H1 (cell line): ENCODE measurements around the gene PXDN.

Experiments
- EGR1 ChIP-seq: IDR thresholded peaks from 2 replicates; pipeline ENCODE4 v1.6.1; 2011; ENCODE audit warnings: low read depth, low read length, borderline replicate concordance
- EP300 ChIP-seq, 2 experiments: IDR thresholded peaks; 1 replicate in 1 of 2; 2 replicates in 1 of 2; pipeline ENCODE4 v1.6.1; 2011 to 2012; ENCODE audit warnings: low read depth in 2 of 2, low read length in 2 of 2, mild to moderate bottlenecking in 2 of 2, borderline replicate concordance in 1 of 2, inconsistent platforms in 1 of 2, moderate library complexity in 1 of 2
- EZH2 ChIP-seq: fragments of 200-600 bp; sonication (generic); IDR thresholded peaks from 2 replicates; pipeline ENCODE4 v1.7.1; 2012; ENCODE audit warnings: low read depth, mild to moderate bottlenecking, moderate library complexity, low read length, inconsistent platforms; ENCODE audit not compliant: severe bottlenecking
- GTF2F1 ChIP-seq: IDR thresholded peaks from 2 replicates; pipeline ENCODE4 v1.6.1; 2012; ENCODE audit warnings: low read depth, low read length, improper control_type of control experiment, borderline replicate concordance
- JUN ChIP-seq: IDR thresholded peaks from 2 replicates; pipeline ENCODE4 v1.6.1; 2011; ENCODE audit warnings: low read depth, mild to moderate bottlenecking, improper control_type of control experiment, low read length
- POLR2A ChIP-seq, 2 experiments: IDR thresholded peaks; 1 replicate in 1 of 2; 2 replicates in 1 of 2; pipeline ENCODE4 v1.6.1; 2011; ENCODE audit warnings: low read depth in 2 of 2, low read length in 2 of 2, mild to moderate bottlenecking in 2 of 2; ENCODE audit errors: control extremely low read depth in 1 of 2
- POLR2AphosphoS5 ChIP-seq: IDR thresholded peaks from 2 replicates; pipeline ENCODE4 v1.6.1; 2011; ENCODE audit warnings: low read depth, low read length
- RXRA ChIP-seq: IDR thresholded peaks from 2 replicates; pipeline ENCODE4 v1.6.1; 2011; ENCODE audit warnings: low read depth, mild to moderate bottlenecking, low read length, moderate library complexity; ENCODE audit not compliant: insufficient read depth
- TAF1 ChIP-seq: IDR thresholded peaks from 2 replicates; pipeline ENCODE4 v1.6.1; 2011; ENCODE audit warnings: mild to moderate bottlenecking, low read depth, low read length
- ZNF274 ChIP-seq: IDR thresholded peaks from 2 replicates; pipeline ENCODE4 v1.7.0; 2012; ENCODE audit warnings: low read length, borderline replicate concordance; ENCODE audit errors: extremely low read depth
- TF ChIP-seq, protein P1 (sequence below): IDR thresholded peaks from 2 replicates; pipeline ENCODE4 v1.6.1; 2012; ENCODE audit warnings: inconsistent platforms
- TF ChIP-seq, protein P2 (sequence below), 3 experiments: IDR thresholded peaks; 1 replicate in 2 of 3; 2 replicates in 1 of 3; pipeline versions ENCODE4 v1.5.1 to v1.6.1; 2011; ENCODE audit warnings: low read length in 3 of 3, mild to moderate bottlenecking in 3 of 3, inconsistent platforms in 2 of 3, low read depth in 1 of 3, moderate library complexity in 1 of 3; ENCODE audit not compliant: insufficient read depth in 1 of 3; ENCODE audit errors: control extremely low read depth in 1 of 3
- TF ChIP-seq, protein P3 (sequence below): IDR thresholded peaks from 2 replicates; pipeline ENCODE4 v1.6.1; 2011; ENCODE audit warnings: low read depth, mild to moderate bottlenecking, low read length; ENCODE audit not compliant: insufficient read depth

DNA sequence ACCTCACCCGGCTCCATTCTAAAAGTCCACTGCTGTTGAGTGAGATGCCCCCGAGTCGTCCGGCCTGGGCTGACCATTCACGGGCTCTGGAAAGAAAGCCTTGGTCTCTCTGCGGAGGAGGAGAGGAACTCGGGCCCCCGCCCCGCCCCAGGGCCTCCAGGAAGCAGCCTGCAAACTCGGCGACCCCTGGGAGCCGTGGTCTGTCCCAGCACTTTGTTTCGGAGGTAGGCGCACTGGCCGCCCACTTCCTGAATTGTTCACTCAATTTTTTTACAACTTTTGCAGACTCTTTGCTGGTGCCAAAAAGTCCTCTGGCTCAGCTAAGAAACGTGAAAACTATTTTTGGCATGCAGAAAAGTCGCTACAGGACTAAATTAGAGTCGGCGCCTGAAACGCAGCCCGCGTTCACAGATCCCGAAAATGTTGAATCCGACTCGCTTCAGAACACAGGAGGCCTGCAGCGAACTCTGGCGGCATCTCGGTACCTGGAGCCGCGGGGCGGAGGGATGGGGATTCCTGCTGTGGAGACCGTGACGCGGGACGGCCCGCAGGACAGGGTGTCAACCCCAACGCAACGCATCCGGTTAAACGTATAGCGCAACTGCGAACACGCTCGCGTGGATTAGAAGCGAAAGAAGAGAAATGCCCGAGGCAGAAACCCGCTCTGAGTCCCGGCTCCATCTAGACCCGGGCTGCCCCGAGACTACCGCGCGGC lies 1.5 kb downstream of the PXDN start:
- TF ChIP-seq, protein P1, sequence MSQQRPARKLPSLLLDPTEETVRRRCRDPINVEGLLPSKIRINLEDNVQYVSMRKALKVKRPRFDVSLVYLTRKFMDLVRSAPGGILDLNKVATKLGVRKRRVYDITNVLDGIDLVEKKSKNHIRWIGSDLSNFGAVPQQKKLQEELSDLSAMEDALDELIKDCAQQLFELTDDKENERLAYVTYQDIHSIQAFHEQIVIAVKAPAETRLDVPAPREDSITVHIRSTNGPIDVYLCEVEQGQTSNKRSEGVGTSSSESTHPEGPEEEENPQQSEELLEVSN: no peak
- TF ChIP-seq, protein P2, sequence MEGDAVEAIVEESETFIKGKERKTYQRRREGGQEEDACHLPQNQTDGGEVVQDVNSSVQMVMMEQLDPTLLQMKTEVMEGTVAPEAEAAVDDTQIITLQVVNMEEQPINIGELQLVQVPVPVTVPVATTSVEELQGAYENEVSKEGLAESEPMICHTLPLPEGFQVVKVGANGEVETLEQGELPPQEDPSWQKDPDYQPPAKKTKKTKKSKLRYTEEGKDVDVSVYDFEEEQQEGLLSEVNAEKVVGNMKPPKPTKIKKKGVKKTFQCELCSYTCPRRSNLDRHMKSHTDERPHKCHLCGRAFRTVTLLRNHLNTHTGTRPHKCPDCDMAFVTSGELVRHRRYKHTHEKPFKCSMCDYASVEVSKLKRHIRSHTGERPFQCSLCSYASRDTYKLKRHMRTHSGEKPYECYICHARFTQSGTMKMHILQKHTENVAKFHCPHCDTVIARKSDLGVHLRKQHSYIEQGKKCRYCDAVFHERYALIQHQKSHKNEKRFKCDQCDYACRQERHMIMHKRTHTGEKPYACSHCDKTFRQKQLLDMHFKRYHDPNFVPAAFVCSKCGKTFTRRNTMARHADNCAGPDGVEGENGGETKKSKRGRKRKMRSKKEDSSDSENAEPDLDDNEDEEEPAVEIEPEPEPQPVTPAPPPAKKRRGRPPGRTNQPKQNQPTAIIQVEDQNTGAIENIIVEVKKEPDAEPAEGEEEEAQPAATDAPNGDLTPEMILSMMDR (IDR thresholded peaks at IDR 0.05; ENCODE audit: control extremely low read depth in 1 of 3, insufficient read depth in 1 of 3, low read depth in 1 of 3, low read length in 3 of 3): peak in 2 of 3 experiments; percentile 42 to 50; a peak in 2 of 4 replicates
- TF ChIP-seq POLR2AphosphoS5: no peak
- no peak for TF ChIP-seq EP300 (IDR thresholded peaks at IDR 0.05; ENCODE audit: borderline replicate concordance in 1 of 2, low read depth in 2 of 2, low read length in 2 of 2)
- no peak for TF ChIP-seq EZH2
- peak; percentile 13; the same call in 1 of the 2 replicates for TF ChIP-seq TAF1
- TF ChIP-seq, protein P3, sequence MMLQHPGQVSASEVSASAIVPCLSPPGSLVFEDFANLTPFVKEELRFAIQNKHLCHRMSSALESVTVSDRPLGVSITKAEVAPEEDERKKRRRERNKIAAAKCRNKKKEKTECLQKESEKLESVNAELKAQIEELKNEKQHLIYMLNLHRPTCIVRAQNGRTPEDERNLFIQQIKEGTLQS: no peak
- TF ChIP-seq JUN: no peak
- TF ChIP-seq POLR2A (IDR thresholded peaks at IDR 0.05; ENCODE audit: control extremely low read depth in 1 of 2, low read depth in 2 of 2, low read length in 2 of 2): 0 out of 3 replicates have a peak, but pooled peaks of 1 of the 2 experiments have one; percentile 21
- no peak for TF ChIP-seq EGR1
- no peak for TF ChIP-seq RXRA
- TF ChIP-seq ZNF274: no peak
- TF ChIP-seq GTF2F1: no peak
